GM23338 (cell line): ENCODE results near the gene TMEM145. TPM values are rescaled to one million over a fixed set of nuclear protein-coding genes. Genes with fewer than 3 reads are reported as not detected.

ENCODE experiments used
- ATAC-seq: fragments of 200-7000 bp; cut with Tn5 transposase; 3 replicates; pipeline ENCODE4 v1.9.1; 2020
- DNase-seq: peaks from one replicate; pipeline ENCODE4 v3.0.0-alpha.2; 2015; ENCODE audit warnings: low spot score
- H2AFZ ChIP-seq: fragments of 200-600 bp; sonication (generic); 2 replicates; pipeline ENCODE4 v1.8.0; 2016; ENCODE audit warnings: antibody characterized with exemption, mild to moderate bottlenecking, moderate library complexity
- H3F3A ChIP-seq: fragments of 200-600 bp; sonication (generic); replicated peaks from 2 replicates; pipeline ENCODE4 v1.8.0; 2017; ENCODE audit warnings: antibody characterized with exemption, mixed run types, low read depth
- H3K27ac ChIP-seq: fragments of 200-600 bp; sonication (generic); 2 replicates; pipeline ENCODE4 v1.6.1; 2016; ENCODE audit warnings: low read depth
- H3K27me3 ChIP-seq: fragments of 200-600 bp; sonication (generic); 2 replicates; pipeline ENCODE4 v1.8.0; 2016; ENCODE audit warnings: mild to moderate bottlenecking, mixed run types, moderate library complexity; ENCODE audit not compliant: insufficient read depth
- H3K36me3 ChIP-seq: fragments of 200-600 bp; sonication (generic); 2 replicates; pipeline ENCODE4 v1.8.0; 2016; ENCODE audit warnings: mild to moderate bottlenecking; ENCODE audit not compliant: insufficient read depth
- H3K4me1 ChIP-seq: fragments of 200-600 bp; sonication (generic); 2 replicates; pipeline ENCODE4 v1.8.0; 2016; ENCODE audit warnings: mild to moderate bottlenecking, moderate library complexity; ENCODE audit not compliant: insufficient read depth
- H3K4me2 ChIP-seq: fragments of 200-600 bp; sonication (generic); 2 replicates; pipeline ENCODE4 v1.7.1; 2017; ENCODE audit warnings: mixed run types
- H3K4me3 ChIP-seq: fragments of 200-600 bp; sonication (generic); 2 replicates; pipeline ENCODE4 v1.6.1; 2016; ENCODE audit warnings: mixed run types
- H3K79me2 ChIP-seq: fragments of 200-600 bp; sonication (generic); replicated peaks from 2 replicates; pipeline ENCODE4 v1.8.0; 2017; ENCODE audit warnings: mild to moderate bottlenecking; ENCODE audit not compliant: insufficient read depth
- H3K9me2 ChIP-seq: fragments of 200-600 bp; sonication (generic); 2 replicates; pipeline ENCODE4 v1.8.0; 2017; ENCODE audit not compliant: insufficient read depth
- H4K20me1 ChIP-seq: fragments of 200-600 bp; sonication (generic); replicated peaks from 2 replicates; pipeline ENCODE4 v1.8.0; 2017; ENCODE audit warnings: mild to moderate bottlenecking; ENCODE audit not compliant: insufficient read depth
- H3K27ac Mint-ChIP-seq: 2 replicates; pipeline ENCODE4 v1.8.0; 2020; ENCODE audit warnings: inconsistent platforms, mild to moderate bottlenecking, moderate library complexity, mixed read lengths
- H3K27me3 Mint-ChIP-seq: 3 replicates; pipeline ENCODE4 v1.8.0; 2022; ENCODE audit warnings: low read depth, mild to moderate bottlenecking, moderate library complexity, mixed read lengths, inconsistent platforms; ENCODE audit not compliant: insufficient read depth, poor library complexity
- H3K36me3 Mint-ChIP-seq: 3 replicates; pipeline ENCODE4 v1.8.0; 2021; ENCODE audit warnings: low read depth, mild to moderate bottlenecking, inconsistent platforms, moderate library complexity, mixed read lengths
- H3K4me1 Mint-ChIP-seq: 3 replicates; pipeline ENCODE4 v1.8.0; 2020; ENCODE audit warnings: mild to moderate bottlenecking, inconsistent platforms, mixed read lengths
- H3K4me3 Mint-ChIP-seq: 3 replicates; pipeline ENCODE4 v1.8.0; 2021; ENCODE audit warnings: moderate library complexity, mild to moderate bottlenecking, inconsistent platforms, mixed read lengths
- H3K9me3 Mint-ChIP-seq: 3 replicates; pipeline ENCODE4 v1.8.0; 2020; ENCODE audit warnings: moderate library complexity, mild to moderate bottlenecking, inconsistent platforms, mixed read lengths
- CTCF ChIP-seq, 2 experiments: fragments of 200-600 bp in 1 of 2; sonication (generic) in 1 of 2; conservative IDR thresholded peaks; 2 replicates each; pipeline versions ENCODE4 v1.5.1 to v1.6.1; 2016 to 2017; ENCODE audit warnings: antibody characterized with exemption in 2 of 2, low read depth in 2 of 2, mild to moderate bottlenecking in 2 of 2, moderate library complexity in 1 of 2
- ETS1 ChIP-seq: IDR thresholded peaks from 2 replicates; pipeline ENCODE4 v1.6.1; 2016; ENCODE audit warnings: antibody characterized with exemption
- EZH2 ChIP-seq: fragments of 200-600 bp; sonication (generic); IDR thresholded peaks from one replicate; pipeline ENCODE4 v1.8.0; 2017; ENCODE audit warnings: antibody characterized with exemption, mild to moderate bottlenecking, low read depth; ENCODE audit not compliant: unreplicated experiment
- EZH2phosphoT487 ChIP-seq: fragments of 200-600 bp; sonication (generic); IDR thresholded peaks from one replicate; pipeline ENCODE4 v1.8.1; 2018; ENCODE audit warnings: antibody characterized with exemption; ENCODE audit not compliant: unreplicated experiment
- POLR2AphosphoS5 ChIP-seq: IDR thresholded peaks from 2 replicates; pipeline ENCODE4 v1.6.1; 2016; ENCODE audit warnings: antibody characterized with exemption, low read depth
- REST ChIP-seq: IDR thresholded peaks from one replicate; pipeline ENCODE4 v1.6.1; 2018; ENCODE audit warnings: antibody characterized with exemption; ENCODE audit not compliant: unreplicated experiment
- STAT1 ChIP-seq: IDR thresholded peaks from one replicate; pipeline ENCODE4 v1.6.1; 2016; ENCODE audit warnings: antibody characterized with exemption; ENCODE audit not compliant: unreplicated experiment
- ZNF114 ChIP-seq: fragments of 250-450 bp; sonication (Bioruptor Pico); IDR thresholded peaks from 2 replicates; pipeline ENCODE4 v1.5.0; 2020; ENCODE audit warnings: mild to moderate bottlenecking, moderate library complexity
- ZNF462 ChIP-seq: fragments of 250-450 bp; sonication (Bioruptor Pico); IDR thresholded peaks from 2 replicates; pipeline ENCODE4 v1.5.0; 2020; ENCODE audit warnings: mild to moderate bottlenecking, moderate library complexity
- polyA plus RNA-seq: library from polyadenylated mRNA; unstranded; fragments of >200 nt; fragmentation: Nextera tagmentation; extraction: Ambion mirVana; gene quantifications from 2 replicates; pipeline ENCODE4 v1.2.1, GENCODE V29; 2016
- total RNA-seq: library from RNA; depleted of rRNA; stranded (reverse); fragments of >200 nt; shearing (Covaris generic); gene quantifications from 2 replicates; pipeline ENCODE4 v1.2.3, GENCODE V29; 2014

The TMEM145 gene
- total and polyA plus RNA-seq, 2 experiments from 2014 or later = 1.9 to 5.4 TPM

GRCh38 chr19:42334697-42335373 lies 21.7 kb downstream of the TMEM145 start:
- H3K27me3 Mint-ChIP-seq = peaks cover 1% of the 10 kb centered on the region
- DNase-seq = no peak
- H3K9me3 Mint-ChIP-seq = no peaks in the 10 kb centered on the region
- Histone ChIP-seq H3K4me1 (no peaks in the 10 kb centered on the region; the same call in 1 of the 2 replicates), H3K27ac (no peak overlapping the region), H4K20me1 (peaks cover 6% of the 10 kb centered on the region), H3K79me2 (0 out of 2 replicates have a peak, but pooled peaks cover under 1% of the 10 kb centered on the region), H3K4me2 (no peak overlapping the region), H3K4me3 (no peak overlapping the region), H3K36me3 (no peaks in the 10 kb centered on the region), H2AFZ (no peak overlapping the region), H3K9me2 (no peaks in the 10 kb centered on the region), H3F3A (no peaks in the 10 kb centered on the region), H3K27me3 (no peaks in the 10 kb centered on the region)
- peaks cover 9% of the 10 kb centered on the region; the same call in 2 of the 3 replicates for H3K4me1 Mint-ChIP-seq
- no peak for TF ChIP-seq ZNF114 (CRISPR knock-in tag)
- TF ChIP-seq EZH2 = no peak
- no peak for TF ChIP-seq EZH2phosphoT487
- TF ChIP-seq ETS1 = no peak
- TF ChIP-seq POLR2AphosphoS5 = no peak
- no peak for TF ChIP-seq REST
- TF ChIP-seq ZNF462 = no peak
- no peak for TF ChIP-seq STAT1
- no peak for TF ChIP-seq CTCF (conservative IDR thresholded peaks at IDR 0.05; ENCODE audit: low read depth in 2 of 2)
- no peak for ATAC-seq
- peaks cover 2% of the 10 kb centered on the region; the same call in 2 of the 3 replicates for H3K36me3 Mint-ChIP-seq
- no peak overlapping the region for H3K4me3 Mint-ChIP-seq
- H3K27ac Mint-ChIP-seq = no peak overlapping the region
